Astrocyte (in vitro differentiated cells and primary cell): ENCODE results near the gene ZMAT2. TPM values are rescaled to one million over a fixed set of nuclear protein-coding genes. Genes with fewer than 3 reads are reported as not detected.

Source experiments
- DNase-seq: peaks from one replicate; pipeline ENCODE4 v3.0.0-alpha.2; 2010; ENCODE audit warnings: low read depth
- FAIRE-seq: peaks from 2 replicates; lab custom pipeline; 2011; peaks lifted over from hg19 to GRCh38; lab: Jason Lieb, UNC
- H2AFZ ChIP-seq: 2 replicates; pipeline ENCODE4 v1.6.0; 2012; ENCODE audit warnings: low read depth, low read length, inconsistent platforms
- H3K27ac ChIP-seq: 2 replicates; pipeline ENCODE4 v1.5.1; 2011; ENCODE audit warnings: low read depth, low read length, inconsistent platforms
- H3K27me3 ChIP-seq: 2 replicates; pipeline ENCODE4 v1.6.0; 2011; ENCODE audit warnings: low read length, inconsistent platforms; ENCODE audit not compliant: insufficient read depth
- H3K36me3 ChIP-seq: 2 replicates; pipeline ENCODE4 v1.5.1; 2011; ENCODE audit warnings: low read length, inconsistent platforms; ENCODE audit not compliant: insufficient read depth
- H3K4me1 ChIP-seq: 2 replicates; pipeline ENCODE4 v1.5.1; 2011; ENCODE audit warnings: low read length, inconsistent platforms; ENCODE audit not compliant: insufficient read depth
- H3K4me2 ChIP-seq: 2 replicates; pipeline ENCODE4 v1.6.0; 2012; ENCODE audit warnings: low read length, inconsistent platforms
- H3K4me3 ChIP-seq: 2 replicates; pipeline ENCODE4 v1.5.1; 2011; ENCODE audit warnings: low read depth, mild to moderate bottlenecking, low read length, inconsistent platforms; ENCODE audit not compliant: insufficient read depth
- H3K79me2 ChIP-seq: 2 replicates; pipeline ENCODE4 v1.6.0; 2012; ENCODE audit warnings: mild to moderate bottlenecking, low read length, inconsistent platforms; ENCODE audit not compliant: insufficient read depth
- H3K9ac ChIP-seq: 2 replicates; pipeline ENCODE4 v1.6.0; 2012; ENCODE audit warnings: mild to moderate bottlenecking, low read length, inconsistent platforms
- H3K9me3 ChIP-seq: 2 replicates; pipeline ENCODE4 v1.5.1; 2012; ENCODE audit warnings: low read depth, mild to moderate bottlenecking, low read length, inconsistent platforms; ENCODE audit not compliant: insufficient read depth
- H4K20me1 ChIP-seq: 2 replicates; pipeline ENCODE4 v1.6.0; 2012; ENCODE audit warnings: low read length, inconsistent platforms; ENCODE audit not compliant: insufficient read depth
- H3K27ac Mint-ChIP-seq: one replicate; pipeline ENCODE4 v1.8.0; 2021; ENCODE audit warnings: mild to moderate bottlenecking, mixed read lengths; ENCODE audit not compliant: unreplicated experiment
- H3K27me3 Mint-ChIP-seq: one replicate; pipeline ENCODE4 v1.8.0; 2021; ENCODE audit warnings: low read depth, mixed read lengths; ENCODE audit not compliant: unreplicated experiment
- H3K36me3 Mint-ChIP-seq: one replicate; pipeline ENCODE4 v1.8.0; 2021; ENCODE audit warnings: low read depth, mixed read lengths; ENCODE audit not compliant: unreplicated experiment
- H3K4me1 Mint-ChIP-seq: one replicate; pipeline ENCODE4 v1.8.0; 2021; ENCODE audit warnings: low read depth, mixed read lengths; ENCODE audit not compliant: unreplicated experiment
- H3K4me3 Mint-ChIP-seq: one replicate; pipeline ENCODE4 v1.8.0; 2021; ENCODE audit warnings: mild to moderate bottlenecking, moderate library complexity, mixed read lengths; ENCODE audit not compliant: unreplicated experiment
- H3K9me3 Mint-ChIP-seq: one replicate; pipeline ENCODE4 v1.8.0; 2021; ENCODE audit warnings: mild to moderate bottlenecking, mixed read lengths; ENCODE audit not compliant: unreplicated experiment
- CTCF ChIP-seq: IDR thresholded peaks from 2 replicates; pipeline ENCODE4 v1.5.1; 2011; ENCODE audit warnings: low read depth, mild to moderate bottlenecking, inconsistent platforms, low read length, moderate library complexity; ENCODE audit not compliant: insufficient read depth
- EZH2 ChIP-seq: IDR thresholded peaks from 2 replicates; pipeline ENCODE4 v1.6.1; 2012; ENCODE audit warnings: mild to moderate bottlenecking, low read length, inconsistent platforms; ENCODE audit not compliant: insufficient read depth
- total RNA-seq: library from RNA; stranded (reverse); gene quantifications from 2 replicates; pipeline ENCODE4 v1.2.1, GENCODE V29; 2021

The ZMAT2 gene
- total RNA-seq, 1 donor from 2014 or later, result 57.4 TPM

GRCh38 chr5:140737486-140737885, 37.2 kb downstream of the ZMAT2 start:
- no peak for DNase-seq
- Histone ChIP-seq H3K9ac (no peak overlapping the region), H3K36me3 (no peaks in the 10 kb centered on the region), H3K4me3 (no peak overlapping the region), H3K27me3 (no peaks in the 10 kb centered on the region), H3K79me2 (no peaks in the 10 kb centered on the region), H3K27ac (no peak overlapping the region), H2AFZ (no peak overlapping the region), H3K4me1 (no peaks in the 10 kb centered on the region), H4K20me1 (no peaks in the 10 kb centered on the region), H3K4me2 (no peak overlapping the region), H3K9me3 (no peaks in the 10 kb centered on the region)
- peaks cover 7% of the 10 kb centered on the region for H3K9me3 Mint-ChIP-seq
- H3K27me3 Mint-ChIP-seq, result peaks cover 7% of the 10 kb centered on the region
- no peak overlapping the region for H3K4me3 Mint-ChIP-seq
- H3K27ac Mint-ChIP-seq, result no peak overlapping the region
- TF ChIP-seq CTCF (no peak), EZH2 (no peak)
- no peaks in the 10 kb centered on the region for H3K4me1 Mint-ChIP-seq
- no peaks in the 10 kb centered on the region for H3K36me3 Mint-ChIP-seq
- FAIRE-seq, result no peak

GRCh38 chr5:140741967-140742366, 41.7 kb downstream of the ZMAT2 start:
- Histone ChIP-seq H3K9ac (no peak overlapping the region), H3K4me3 (no peak overlapping the region), H3K79me2 (no peaks in the 10 kb centered on the region), H3K4me1 (no peaks in the 10 kb centered on the region), H3K9me3 (no peaks in the 10 kb centered on the region), H2AFZ (no peak overlapping the region), H4K20me1 (no peaks in the 10 kb centered on the region), H3K36me3 (no peaks in the 10 kb centered on the region), H3K4me2 (no peak overlapping the region), H3K27ac (no peak overlapping the region), H3K27me3 (no peaks in the 10 kb centered on the region)
- DNase-seq, result no peak
- Mint-ChIP-seq H3K27ac (no peak overlapping the region), H3K4me1 (no peaks in the 10 kb centered on the region), H3K27me3 (peaks cover 2% of the 10 kb centered on the region), H3K36me3 (no peaks in the 10 kb centered on the region), H3K4me3 (no peak overlapping the region), H3K9me3 (peaks cover 8% of the 10 kb centered on the region)
- no peak for FAIRE-seq
- TF ChIP-seq CTCF (no peak), EZH2 (no peak)

- Histone ChIP-seq H2AFZ (no peak overlapping the region), H3K4me3 (no peak overlapping the region), H3K27ac (no peak overlapping the region), H3K79me2 (no peaks in the 10 kb centered on the region), H3K36me3 (no peaks in the 10 kb centered on the region), H3K4me2 (no peak overlapping the region), H3K9ac (no peak overlapping the region), H3K4me1 (no peaks in the 10 kb centered on the region), H3K27me3 (no peaks in the 10 kb centered on the region), H3K9me3 (peaks cover 6% of the 10 kb centered on the region), H4K20me1 (no peaks in the 10 kb centered on the region)
- Mint-ChIP-seq H3K27me3 (peaks cover 13% of the 10 kb centered on the region), H3K4me3 (no peak overlapping the region), H3K4me1 (no peaks in the 10 kb centered on the region), H3K27ac (no peak overlapping the region), H3K9me3 (peaks cover 37% of the 10 kb centered on the region), H3K36me3 (peaks cover 4% of the 10 kb centered on the region)
- DNase-seq (no peak), FAIRE-seq (no peak)
- TF ChIP-seq CTCF (no peak), EZH2 (no peak)
Observed at GRCh38 chr5:140753561-140753960, 53.3 kb downstream of the ZMAT2 start.

Other genes starting within 250 kb of the ZMAT2 start
- gene EIF4EBP3, start 152.8 kb upstream of the ZMAT2 start, total RNA-seq, result 2.4 and 3.6 TPM in 2 replicates
- gene SRA1, start 143.0 kb upstream of the ZMAT2 start, total RNA-seq, result 71.3 and 72.4 TPM in 2 replicates
- 20.4 and 21.1 TPM in 2 replicates for gene APBB3, start 135.8 kb upstream of the ZMAT2 start, total RNA-seq
- 59.9 and 61.8 TPM in 2 replicates for gene SLC35A4, start 135.6 kb upstream of the ZMAT2 start, total RNA-seq
- 0.16 and 0.34 TPM in 2 replicates for gene CD14, start 67.3 kb upstream of the ZMAT2 start, total RNA-seq
- 7.0 and 8.0 TPM in 2 replicates for gene TMCO6, start 61.0 kb upstream of the ZMAT2 start, total RNA-seq
- 55.9 and 62.3 TPM in 2 replicates for gene NDUFA2, start 52.8 kb upstream of the ZMAT2 start, total RNA-seq
- gene IK, start 52.6 kb upstream of the ZMAT2 start, total RNA-seq, result 67.3 and 71.6 TPM in 2 replicates
- 28.8 and 31.2 TPM in 2 replicates for gene WDR55, start 35.5 kb upstream of the ZMAT2 start, total RNA-seq
- gene DND1, start 26.9 kb upstream of the ZMAT2 start, total RNA-seq, result 1.4 and 1.7 TPM in 2 replicates
- gene HARS1, start 9.1 kb upstream of the ZMAT2 start, total RNA-seq, result 84.6 and 95.2 TPM in 2 replicates
- 26.5 and 29.9 TPM in 2 replicates for gene HARS2, start 9.0 kb upstream of the ZMAT2 start, total RNA-seq
- not detected in 2 replicates for gene PCDHA1, start 85.7 kb downstream of the ZMAT2 start, total RNA-seq
- 2.3 and 2.5 TPM in 2 replicates for gene PCDHA2, start 94.4 kb downstream of the ZMAT2 start, total RNA-seq
- 0.84 and 1.1 TPM in 2 replicates for gene PCDHA3, start 100.6 kb downstream of the ZMAT2 start, total RNA-seq
- gene PCDHA4, start 106.6 kb downstream of the ZMAT2 start, total RNA-seq, result 9.5 and 9.6 TPM in 2 replicates
- 1.0 and 1.7 TPM in 2 replicates for gene PCDHA5, start 121.2 kb downstream of the ZMAT2 start, total RNA-seq
- gene PCDHA6, start 127.5 kb downstream of the ZMAT2 start, total RNA-seq, result 2.7 TPM in 2 replicates
- gene PCDHA7, start 133.8 kb downstream of the ZMAT2 start, total RNA-seq, result 2.6 TPM in 2 replicates
- 0.99 and 1.0 TPM in 2 replicates for gene PCDHA8, start 140.7 kb downstream of the ZMAT2 start, total RNA-seq
- gene PCDHA9, start 147.9 kb downstream of the ZMAT2 start, total RNA-seq, result 0.95 and 1.1 TPM in 2 replicates
- gene PCDHA10, start 155.4 kb downstream of the ZMAT2 start, total RNA-seq, result 15.5 and 16.0 TPM in 2 replicates
- gene PCDHA11, start 168.5 kb downstream of the ZMAT2 start, total RNA-seq, result 4.9 and 5.8 TPM in 2 replicates
- 13.8 and 16.0 TPM in 2 replicates for gene PCDHA12, start 174.9 kb downstream of the ZMAT2 start, total RNA-seq
- 1.2 and 1.7 TPM in 2 replicates for gene PCDHA13, start 181.7 kb downstream of the ZMAT2 start, total RNA-seq
- gene PCDHAC1, start 225.9 kb downstream of the ZMAT2 start, total RNA-seq, result 5.7 and 5.9 TPM in 2 replicates